ENCODE data around the gene DCAF6.

DNA sequence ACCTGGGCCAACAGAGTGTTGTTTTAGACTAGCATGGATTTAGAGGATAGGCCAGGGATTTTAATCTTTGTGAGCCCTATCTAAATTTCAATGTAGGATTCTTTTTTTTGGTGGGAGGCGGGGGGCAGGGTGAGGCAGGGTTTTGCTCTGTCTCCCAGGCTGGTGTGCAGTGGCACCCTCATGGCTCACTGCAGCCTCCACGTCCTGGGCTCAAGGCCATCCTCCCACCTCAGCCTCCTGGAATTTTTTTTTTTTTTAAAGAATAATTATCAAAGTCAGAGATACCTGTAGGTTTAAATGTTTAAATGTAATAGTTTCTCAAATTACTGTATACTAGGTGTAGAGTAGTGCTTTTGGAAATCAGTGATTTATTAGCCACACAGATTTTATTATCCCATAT is 3.8 kb downstream of the DCAF6 start:
- TF ChIP-seq, protein P1, sequence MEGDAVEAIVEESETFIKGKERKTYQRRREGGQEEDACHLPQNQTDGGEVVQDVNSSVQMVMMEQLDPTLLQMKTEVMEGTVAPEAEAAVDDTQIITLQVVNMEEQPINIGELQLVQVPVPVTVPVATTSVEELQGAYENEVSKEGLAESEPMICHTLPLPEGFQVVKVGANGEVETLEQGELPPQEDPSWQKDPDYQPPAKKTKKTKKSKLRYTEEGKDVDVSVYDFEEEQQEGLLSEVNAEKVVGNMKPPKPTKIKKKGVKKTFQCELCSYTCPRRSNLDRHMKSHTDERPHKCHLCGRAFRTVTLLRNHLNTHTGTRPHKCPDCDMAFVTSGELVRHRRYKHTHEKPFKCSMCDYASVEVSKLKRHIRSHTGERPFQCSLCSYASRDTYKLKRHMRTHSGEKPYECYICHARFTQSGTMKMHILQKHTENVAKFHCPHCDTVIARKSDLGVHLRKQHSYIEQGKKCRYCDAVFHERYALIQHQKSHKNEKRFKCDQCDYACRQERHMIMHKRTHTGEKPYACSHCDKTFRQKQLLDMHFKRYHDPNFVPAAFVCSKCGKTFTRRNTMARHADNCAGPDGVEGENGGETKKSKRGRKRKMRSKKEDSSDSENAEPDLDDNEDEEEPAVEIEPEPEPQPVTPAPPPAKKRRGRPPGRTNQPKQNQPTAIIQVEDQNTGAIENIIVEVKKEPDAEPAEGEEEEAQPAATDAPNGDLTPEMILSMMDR (IDR thresholded peaks at IDR 0.05), result no peak
- no peak for TF ChIP-seq POLR2A (IDR thresholded peaks at IDR 0.05)

Data from gastroesophageal sphincter (tissue), 3 donors.